IPS DF 4.7 (cell line): ENCODE measurements around the gene CDK14.
"Not testable (repeated sequence)": the region's sequence is repeated elsewhere in the genome, so short reads cannot be mapped to it uniquely, and the experiment has no call there.

Experiments
- DNase-seq: peaks from one replicate; pipeline ENCODE4 v3.0.0-alpha.2; 2013; ENCODE audit warnings: low spot score; ENCODE audit errors: extremely low read depth

Gene CDK14

DNA sequence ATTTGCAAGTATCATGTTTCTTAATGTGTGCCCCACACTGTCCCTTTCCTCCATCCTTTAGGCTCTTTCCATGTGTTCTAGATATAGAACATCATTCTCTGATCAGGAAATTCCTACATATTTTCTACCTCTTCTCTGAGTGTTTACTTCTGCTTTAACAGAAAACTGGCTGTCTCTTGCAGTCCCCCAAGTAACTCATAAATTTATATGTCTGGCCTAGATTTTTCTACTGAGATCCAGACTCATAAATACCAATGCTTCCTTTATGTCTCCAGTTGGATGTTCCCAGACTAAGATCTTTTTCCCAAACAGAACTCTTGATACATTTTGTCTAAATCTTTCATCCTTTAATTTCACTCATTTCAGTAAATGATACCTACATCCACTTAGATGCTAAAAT is 181.8 kb downstream of the CDK14 start:
- no peak for DNase-seq

DNA sequence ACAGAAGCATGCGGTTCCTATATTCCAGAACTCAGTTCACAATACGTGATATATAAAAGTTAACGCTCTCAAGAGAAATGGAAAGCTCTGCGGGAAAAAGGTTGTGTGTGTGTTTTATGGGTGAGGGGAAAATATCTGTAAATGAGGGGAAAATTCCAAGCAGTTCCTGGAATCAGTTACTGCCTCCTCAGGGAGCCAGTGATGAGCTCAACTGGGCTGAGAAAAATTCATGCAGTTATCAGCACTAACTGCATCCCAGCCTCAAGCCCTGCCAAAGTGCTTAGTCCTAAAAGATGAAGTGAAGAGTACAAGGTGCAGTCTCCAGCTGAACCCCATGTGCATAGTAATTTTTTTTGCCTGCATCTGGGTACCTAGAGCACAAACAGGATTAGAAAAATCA is 191.9 kb downstream of the CDK14 start:
- no peak for DNase-seq

DNA sequence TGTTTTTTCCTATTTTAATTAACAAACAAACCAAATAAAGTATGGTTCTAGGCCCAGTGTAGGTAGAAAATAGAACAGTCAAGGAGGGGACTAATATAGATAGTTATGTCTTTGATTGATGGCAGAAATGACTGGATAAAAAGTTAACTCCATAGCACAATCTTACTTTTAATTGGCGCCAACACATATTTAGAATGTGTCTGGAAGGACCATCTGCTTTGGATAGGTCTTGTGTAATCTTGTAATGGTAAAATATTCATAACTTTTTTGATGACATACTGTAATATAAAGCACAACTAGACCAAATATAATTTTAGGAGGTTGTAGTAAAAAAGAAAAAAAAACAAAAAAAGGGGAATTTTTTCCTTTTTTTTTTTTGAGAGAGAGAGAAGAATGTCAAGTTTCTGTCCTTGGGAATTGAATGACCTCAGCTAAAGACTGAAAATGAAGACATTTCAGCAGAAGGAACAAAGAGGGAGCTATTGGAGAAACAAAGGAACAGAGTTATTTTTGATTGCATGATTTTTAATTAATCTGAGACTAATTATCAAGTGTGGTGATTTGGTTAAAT is 193.7 kb downstream of the CDK14 start:
- DNase-seq: no peak

DNA sequence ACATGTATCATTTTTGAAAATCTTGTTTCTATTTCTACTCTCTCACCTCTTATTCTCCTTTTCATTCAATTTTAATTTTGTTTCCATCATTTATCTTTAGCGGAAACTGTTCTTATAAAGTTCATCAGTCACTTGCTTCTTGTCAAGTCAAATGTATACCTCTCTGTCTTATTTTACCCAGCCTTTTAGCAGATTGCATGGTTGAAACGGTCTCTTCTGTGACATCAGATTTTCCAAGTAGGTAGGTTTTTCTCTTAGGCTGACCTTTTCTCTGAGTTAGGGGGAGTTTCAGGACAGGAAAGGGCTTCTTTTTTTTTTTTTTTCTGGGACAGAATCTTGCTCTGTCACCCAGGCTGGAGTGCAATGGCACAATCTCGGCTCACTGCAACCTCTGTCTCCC is 195.5 kb downstream of the CDK14 start:
- DNase-seq: no peak

DNA sequence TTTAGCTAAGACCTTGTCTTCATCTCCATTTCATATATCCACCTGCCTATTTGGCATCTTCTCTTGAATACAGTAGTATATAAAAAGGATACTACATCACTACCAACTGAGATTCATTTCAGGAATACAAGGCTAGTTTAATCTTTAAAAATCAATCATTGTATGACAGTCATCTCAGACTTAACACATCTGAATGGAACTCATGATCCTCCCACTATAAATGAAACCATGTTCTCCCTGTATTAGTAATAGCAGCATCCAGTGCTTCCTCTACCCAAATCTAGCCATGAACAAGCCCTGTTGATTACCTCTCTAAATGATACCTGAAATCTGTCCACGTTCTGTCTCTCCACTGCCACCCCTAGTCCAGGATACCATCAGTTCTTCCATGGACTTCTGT is 196.2 kb downstream of the CDK14 start:
- no peak for DNase-seq

DNA sequence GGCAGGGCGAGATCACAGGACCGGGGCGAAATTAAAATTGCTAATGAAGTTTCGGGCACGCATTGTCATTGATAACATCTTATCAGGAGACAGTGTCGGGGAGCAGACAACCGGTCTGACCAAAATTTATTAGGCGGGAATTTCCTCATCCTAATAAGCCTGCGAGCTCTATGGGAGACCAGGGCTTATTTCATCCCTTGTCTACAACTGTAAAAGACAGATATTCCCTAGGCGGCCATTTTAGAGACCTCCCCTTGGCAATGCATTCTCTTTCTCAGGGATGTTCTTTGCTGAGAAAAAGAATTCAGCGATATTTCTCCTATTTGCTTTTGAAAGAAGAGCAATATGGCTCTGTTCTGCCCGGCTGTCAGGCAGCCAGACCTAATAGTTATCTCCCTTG is 198.1 kb downstream of the CDK14 start:
- DNase-seq: not testable (repeated sequence)

DNA sequence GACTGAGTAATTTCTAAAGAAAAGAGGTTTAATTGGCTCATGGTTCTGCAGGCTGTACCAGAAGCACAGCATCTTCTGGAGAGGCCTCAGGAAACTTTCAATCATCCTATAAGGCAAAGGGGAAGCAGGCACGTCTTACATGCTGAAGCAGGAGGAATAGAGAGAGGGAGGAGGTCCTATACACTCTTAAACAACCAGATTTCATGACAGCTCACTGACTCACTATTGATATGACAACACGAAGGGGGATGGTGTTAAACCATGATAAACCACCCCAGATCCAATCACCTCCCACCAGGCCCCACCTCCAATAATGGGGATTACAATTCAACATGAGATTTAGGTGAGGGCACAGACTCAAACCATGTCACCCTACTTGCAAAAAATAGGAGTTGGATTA is 201.5 kb downstream of the CDK14 start:
- no peak for DNase-seq

DNA sequence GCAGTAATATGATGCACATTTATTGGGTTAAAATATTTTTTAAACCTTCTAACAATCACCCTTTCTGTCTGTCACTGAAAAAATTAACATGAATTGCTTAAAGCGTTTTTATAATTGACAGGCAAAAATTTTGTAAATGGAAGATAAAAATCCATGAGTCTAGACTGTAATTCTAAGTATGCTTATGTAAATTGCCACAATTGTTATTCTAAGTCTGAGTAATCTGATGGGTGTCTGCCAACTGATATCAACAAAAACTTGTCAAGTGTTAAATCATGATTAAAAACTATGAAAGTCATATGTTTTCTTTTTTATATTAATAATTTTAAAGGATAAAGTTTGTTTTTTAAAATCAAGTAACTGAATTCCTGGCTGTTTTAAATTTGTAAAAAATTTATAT is 208.2 kb downstream of the CDK14 start:
- DNase-seq: no peak

DNA sequence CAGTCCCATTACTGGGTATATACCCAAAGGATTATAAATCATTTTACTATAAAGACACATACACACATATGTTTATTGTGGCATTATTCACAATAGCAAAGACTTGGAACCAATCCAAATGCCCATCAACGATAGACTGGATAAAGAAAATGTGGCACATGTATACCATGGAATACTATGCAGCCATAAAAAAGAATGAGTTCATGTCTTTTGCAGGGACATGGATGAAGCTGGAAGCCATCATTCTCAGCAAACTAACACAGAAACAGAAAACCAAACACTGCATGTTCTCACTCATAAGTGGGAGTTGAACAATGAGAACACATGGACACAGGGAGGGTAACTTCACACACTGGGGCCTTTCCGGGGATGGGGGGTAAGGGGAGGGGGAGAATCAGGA is 219.4 kb downstream of the CDK14 start:
- not testable (repeated sequence) for DNase-seq

DNA sequence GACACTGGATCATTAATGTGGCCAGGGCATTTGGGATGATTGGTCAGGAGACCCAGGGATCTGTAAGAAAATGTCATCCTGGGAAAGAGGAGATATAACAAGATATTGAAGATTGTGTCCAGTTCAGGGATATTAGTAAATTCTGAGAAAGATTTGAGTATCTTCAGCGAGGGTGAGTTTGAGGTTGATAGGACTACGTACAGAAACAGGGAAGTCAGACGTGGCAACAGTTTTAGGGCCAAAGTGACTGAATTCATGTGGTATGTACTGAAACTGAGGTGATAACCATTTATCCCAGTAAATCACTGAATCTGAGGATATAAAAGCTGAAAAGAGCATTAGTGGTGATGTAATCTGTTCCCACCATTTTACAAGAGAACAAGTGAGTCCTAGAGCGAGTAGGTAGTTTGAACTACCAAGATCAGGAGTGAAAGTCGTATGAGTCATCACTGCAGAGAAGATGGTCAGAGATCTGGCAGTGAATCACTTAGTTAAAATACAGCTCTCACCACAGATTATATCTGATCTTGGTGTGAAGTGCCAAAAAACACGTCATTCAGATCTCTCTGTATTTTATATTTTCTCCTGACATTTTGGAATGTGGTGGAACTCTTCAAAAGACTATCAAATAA is 220.5 kb downstream of the CDK14 start:
- DNase-seq: no peak

DNA sequence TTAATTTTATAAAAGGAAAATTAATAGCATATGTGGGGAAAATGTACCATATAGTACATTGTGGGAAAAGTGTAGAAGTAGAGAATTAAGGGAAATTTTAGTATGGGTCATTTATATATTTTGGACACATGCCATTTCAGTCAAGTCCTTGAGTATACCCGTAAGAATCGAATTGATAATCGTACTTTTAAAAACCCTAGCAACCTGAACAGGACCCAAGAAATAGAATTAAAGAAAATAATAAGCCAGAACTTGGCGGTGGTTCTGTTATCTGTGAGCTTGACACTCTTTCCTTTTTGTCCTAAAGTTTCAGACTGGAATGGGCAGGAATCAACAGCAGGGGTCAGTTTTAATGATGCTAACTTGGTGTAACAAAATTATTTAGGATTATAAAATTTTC is 221.0 kb downstream of the CDK14 start:
- no peak for DNase-seq

DNA sequence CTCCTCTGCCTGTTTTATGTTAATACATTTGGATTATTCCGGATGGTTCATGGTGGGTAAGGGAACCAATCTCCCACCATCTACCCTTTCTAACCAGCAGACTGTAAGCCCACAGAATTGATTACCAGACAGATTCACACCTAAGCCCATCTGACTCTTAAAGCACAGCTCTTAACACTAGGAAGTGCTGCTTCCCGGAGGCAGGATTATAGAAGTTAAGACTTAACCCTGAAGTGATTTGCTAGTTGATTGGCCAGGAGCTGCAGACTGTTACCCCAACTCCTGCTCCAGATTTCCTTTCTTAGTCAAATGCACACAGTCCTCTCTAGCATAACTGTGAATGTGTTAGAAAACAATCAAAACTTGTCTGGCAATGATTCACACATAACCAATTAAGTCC is 221.7 kb downstream of the CDK14 start:
- no peak for DNase-seq

DNA sequence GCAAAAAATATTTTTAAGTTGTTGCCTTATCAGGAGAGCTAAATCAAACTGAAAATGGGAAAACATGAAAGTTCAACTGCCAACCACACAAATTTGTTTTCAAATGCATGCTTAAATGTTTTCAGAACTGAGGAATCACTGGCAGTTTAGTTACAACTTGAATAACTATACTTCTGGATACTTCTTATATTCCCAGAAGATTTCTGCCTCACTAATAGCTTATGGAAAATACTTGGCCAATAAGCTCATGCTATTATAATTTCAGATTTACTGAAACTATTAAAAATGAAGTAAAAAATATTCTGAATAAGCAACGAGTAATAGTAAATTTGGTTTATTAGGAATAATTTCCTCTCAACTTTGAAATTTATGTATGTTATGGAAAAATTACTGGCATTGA is 222.2 kb downstream of the CDK14 start:
- no peak for DNase-seq

DNA sequence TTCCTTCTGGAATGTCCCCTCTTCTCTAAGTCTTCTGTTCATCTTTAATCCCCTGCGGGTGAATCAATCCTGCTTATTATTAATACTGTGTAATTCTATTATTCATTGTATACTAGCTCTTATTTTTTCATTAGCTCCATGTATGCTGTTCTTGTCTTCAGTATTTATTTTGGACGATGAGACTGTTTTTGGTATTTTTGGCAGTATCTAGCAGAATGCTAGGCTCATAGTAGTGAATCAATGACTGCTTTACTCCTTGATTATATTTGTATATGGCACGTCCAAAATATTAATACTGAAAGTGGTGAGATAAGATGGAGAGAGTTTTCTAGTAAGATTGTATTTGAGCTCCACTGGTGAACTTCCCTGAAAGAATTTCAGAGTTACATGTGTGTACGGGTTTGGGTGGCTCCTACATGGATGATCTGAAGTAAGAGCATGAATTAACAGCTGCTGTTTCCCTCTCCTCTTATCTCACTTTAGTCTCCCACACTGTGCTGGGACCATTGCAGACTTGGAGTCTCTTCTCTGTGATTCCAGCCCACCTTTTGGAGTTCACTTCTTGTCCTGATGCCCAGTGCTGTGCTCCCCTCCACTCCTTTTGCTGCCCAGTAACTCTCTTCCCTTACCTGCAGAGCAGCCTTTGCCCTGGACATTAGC is 226.0 kb downstream of the CDK14 start:
- DNase-seq: no peak

DNA sequence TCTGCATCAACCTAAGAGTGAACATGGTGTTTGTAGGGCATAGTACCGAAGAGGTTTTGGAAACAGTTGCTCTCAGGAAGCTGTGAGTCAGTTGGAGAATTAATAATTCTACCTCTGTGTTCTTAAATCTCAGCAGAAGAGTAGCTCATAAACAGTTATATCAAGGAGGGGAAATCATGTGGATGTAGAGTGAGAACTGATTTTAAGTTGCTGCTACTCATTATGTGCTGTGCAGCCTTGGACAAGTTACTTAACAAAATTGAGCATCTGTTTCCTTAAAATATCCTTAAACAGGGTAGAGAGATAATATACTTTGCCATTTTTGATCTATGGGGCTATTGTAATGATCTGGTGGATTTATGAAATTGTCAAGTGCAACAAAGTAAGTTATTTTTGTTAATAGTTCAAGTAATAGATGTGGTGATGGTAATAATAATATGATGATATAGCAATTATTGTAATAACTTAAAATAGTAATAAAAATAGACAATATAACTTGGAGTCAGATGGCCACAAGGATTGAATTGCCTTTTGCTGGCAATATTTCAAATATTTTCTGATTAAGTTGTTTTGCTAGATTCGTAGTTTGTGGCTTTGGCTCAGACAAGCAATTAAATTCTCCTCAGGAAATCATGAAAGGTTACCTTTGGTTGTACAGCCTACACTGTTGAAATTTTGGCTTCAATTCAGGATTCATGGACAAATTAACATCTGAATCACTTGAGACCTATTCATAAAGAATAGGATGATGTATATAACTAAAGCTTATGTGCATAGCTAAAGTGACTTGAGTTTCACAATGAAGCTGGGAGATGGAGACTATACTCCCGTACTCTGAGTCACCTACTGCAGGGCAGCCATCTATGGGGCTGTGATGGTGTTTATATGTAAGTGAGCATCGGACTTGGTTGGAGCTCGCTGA is 228.5 kb downstream of the CDK14 start:
- no peak for DNase-seq

DNA sequence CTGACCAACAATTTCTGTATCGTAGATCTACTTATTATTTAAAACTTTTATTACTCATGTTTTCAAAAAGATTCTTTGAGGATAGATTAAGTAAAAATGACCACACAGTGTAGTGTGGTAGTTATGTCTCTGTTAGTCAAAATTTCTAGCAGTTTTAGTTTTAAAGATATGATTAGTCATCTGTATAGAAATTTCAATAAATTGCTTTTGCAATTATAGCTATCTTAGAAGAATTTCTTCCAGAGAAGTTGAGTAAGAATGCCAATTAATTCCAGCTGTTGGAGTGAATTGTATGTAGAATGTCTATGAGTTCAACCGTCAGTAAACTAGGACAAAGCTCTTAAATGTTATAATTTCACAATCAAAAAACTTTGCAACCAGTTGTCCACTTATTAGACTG is 229.7 kb downstream of the CDK14 start:
- no peak for DNase-seq

DNA sequence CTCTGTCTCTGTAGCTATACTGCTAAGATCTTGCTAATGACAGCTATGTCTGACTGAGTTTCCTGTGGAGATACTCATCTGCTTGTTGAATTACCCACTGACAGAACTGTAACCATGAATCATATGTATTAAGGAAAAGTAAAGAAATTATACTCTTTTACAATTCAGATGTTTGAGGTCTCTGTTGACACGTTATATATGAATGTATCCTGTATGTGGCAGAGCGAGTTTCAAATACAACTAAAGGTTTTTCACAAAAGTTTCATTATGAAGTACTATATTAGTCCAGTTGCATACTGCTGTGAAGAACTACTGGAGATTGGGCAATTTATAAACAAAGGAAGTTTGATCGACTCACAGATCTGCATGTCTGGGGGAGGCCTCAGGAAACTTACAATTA is 232.5 kb downstream of the CDK14 start:
- DNase-seq: no peak

DNA sequence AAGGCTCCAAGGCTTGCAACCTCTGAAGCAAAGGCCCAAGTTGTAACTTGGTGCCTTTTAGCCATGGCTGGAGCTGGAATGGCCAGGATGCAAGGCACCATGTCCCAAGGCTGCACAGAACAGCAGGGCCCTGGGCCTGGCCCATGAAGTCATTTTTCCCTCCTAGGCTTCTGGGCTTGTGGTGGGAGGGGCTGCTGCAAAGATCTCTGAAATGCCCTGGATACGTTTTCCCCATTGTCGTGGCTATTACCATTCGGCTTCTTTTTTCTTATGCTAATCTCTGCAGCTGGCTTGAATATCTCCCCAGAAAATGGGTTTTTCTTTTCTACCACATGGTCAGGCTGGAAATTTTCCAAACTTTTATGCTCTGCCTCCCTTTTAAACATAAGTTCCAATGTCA is 234.2 kb downstream of the CDK14 start:
- no peak for DNase-seq

DNA sequence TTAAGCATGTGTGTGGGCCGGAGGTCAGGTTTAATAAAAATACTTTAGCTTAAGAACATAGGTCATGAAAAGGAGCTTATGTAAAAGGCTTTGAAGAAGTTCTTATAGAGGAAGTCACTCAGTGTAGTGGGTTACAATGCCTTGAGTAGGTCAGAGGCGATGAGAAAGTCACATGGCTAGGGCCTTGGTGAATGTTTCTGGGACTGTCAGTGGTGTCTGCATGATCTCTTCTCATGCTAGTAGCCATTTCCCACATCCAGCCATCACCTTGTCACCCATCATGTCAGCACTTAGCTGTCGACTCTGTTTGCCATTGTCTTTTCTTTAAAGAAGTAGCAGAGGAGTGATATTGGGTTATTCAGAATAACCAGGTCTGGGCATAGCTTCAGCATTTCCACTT is 236.6 kb downstream of the CDK14 start:
- DNase-seq: no peak

DNA sequence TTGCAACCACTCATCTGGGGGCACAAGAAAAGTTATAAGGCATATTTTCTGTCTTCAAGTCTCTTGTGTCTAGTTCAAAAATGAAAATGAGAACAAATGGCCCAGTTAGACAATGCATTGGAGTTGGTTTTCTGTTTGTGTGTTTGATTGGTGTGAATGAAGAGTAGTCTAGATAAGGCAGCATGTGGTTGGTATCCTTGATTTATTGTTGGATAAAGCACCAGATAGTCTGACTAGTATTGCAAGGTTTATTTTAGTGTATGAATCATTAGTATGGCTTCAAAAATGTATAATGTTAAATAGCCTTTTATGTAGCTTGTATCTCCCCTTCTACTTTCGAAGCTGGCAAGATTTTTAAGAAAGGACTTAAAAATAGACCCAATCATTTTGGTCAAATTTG is 237.3 kb downstream of the CDK14 start:
- no peak for DNase-seq

DNA sequence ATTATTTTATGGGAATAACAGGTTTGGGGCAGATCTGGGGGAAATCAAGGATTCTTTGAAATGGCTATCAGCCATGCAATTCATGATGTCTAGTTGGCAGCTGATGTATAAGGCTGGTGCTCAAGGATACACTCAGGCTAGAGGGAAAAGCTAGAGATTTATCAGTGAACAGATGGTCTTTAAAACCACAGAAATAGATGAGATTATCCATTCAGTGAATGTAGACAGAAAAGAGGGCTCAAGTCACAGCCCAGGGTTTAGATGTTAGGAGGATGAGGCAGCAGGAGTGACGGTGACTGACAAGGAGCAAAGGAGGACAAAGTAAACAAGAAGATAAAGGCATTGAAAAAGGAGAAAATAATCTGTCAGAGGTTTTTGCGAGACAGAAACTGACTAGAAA is 238.7 kb downstream of the CDK14 start:
- DNase-seq: no peak

DNA sequence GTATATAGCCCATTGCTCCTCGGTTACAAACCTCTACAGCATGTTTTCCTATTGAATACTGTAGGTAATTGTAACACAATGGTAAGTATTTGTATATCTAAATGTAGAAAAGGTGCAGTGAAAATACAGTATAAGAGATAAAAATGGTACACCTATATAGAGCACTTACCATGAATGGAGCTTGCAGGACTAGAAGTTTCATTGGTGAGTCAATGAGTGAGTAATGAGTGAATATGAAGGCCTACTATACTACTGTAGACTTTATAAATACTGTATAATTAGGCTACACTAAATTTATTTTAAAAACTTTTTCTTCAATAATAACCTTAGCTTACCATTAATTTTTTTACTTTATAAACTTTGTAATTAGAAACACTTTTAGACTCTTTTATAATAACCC is 239.7 kb downstream of the CDK14 start:
- DNase-seq: no peak
